GM23338 (cell line): Measurements from ENCODE around the gene PIM3. TPM values are rescaled to one million over a fixed set of nuclear protein-coding genes. Genes with fewer than 3 reads are reported as not detected.

ENCODE experiments used
- CTCF ChIP-seq, 2 experiments: fragments of 200-600 bp in 1 of 2; sonication (generic) in 1 of 2; conservative IDR thresholded peaks; 2 replicates each; pipeline versions ENCODE4 v1.5.1 to v1.6.1; 2016 to 2017; ENCODE audit warnings: antibody characterized with exemption in 2 of 2, low read depth in 2 of 2, mild to moderate bottlenecking in 2 of 2, moderate library complexity in 1 of 2
- EZH2 ChIP-seq: fragments of 200-600 bp; sonication (generic); IDR thresholded peaks from one replicate; pipeline ENCODE4 v1.8.0; 2017; ENCODE audit warnings: antibody characterized with exemption, mild to moderate bottlenecking, low read depth; ENCODE audit not compliant: unreplicated experiment
- EZH2phosphoT487 ChIP-seq: fragments of 200-600 bp; sonication (generic); IDR thresholded peaks from one replicate; pipeline ENCODE4 v1.8.1; 2018; ENCODE audit warnings: antibody characterized with exemption; ENCODE audit not compliant: unreplicated experiment
- JUNB ChIP-seq: IDR thresholded peaks from one replicate; pipeline ENCODE4 v1.6.1; 2016; ENCODE audit warnings: antibody characterized with exemption; ENCODE audit not compliant: unreplicated experiment
- NANOG ChIP-seq: IDR thresholded peaks from 2 replicates; pipeline ENCODE4 v1.6.1; 2016; ENCODE audit warnings: antibody characterized with exemption, borderline replicate concordance
- ZNF114 ChIP-seq: fragments of 250-450 bp; sonication (Bioruptor Pico); IDR thresholded peaks from 2 replicates; pipeline ENCODE4 v1.5.0; 2020; ENCODE audit warnings: mild to moderate bottlenecking, moderate library complexity
- ZNF331 ChIP-seq: fragments of 250-450 bp; sonication (Bioruptor Pico); IDR thresholded peaks from 2 replicates; pipeline ENCODE4 v1.5.0; 2020; ENCODE audit warnings: low read depth, mild to moderate bottlenecking, moderate library complexity
- polyA plus RNA-seq: library from polyadenylated mRNA; unstranded; fragments of >200 nt; fragmentation: Nextera tagmentation; extraction: Ambion mirVana; gene quantifications from 2 replicates; pipeline ENCODE4 v1.2.1, GENCODE V29; 2016
- total RNA-seq: library from RNA; depleted of rRNA; stranded (reverse); fragments of >200 nt; shearing (Covaris generic); gene quantifications from 2 replicates; pipeline ENCODE4 v1.2.3, GENCODE V29; 2014
- TF ChIP-seq, protein P1 (sequence below): fragments of 250-450 bp; sonication (Bioruptor Pico); IDR thresholded peaks from 2 replicates; pipeline ENCODE4 v1.5.0; 2020; ENCODE audit warnings: mild to moderate bottlenecking, moderate library complexity

The PIM3 gene
- total and polyA plus RNA-seq, 2 experiments from 2014 or later, result 17.7 to 37.3 TPM

- TF ChIP-seq, protein P1, sequence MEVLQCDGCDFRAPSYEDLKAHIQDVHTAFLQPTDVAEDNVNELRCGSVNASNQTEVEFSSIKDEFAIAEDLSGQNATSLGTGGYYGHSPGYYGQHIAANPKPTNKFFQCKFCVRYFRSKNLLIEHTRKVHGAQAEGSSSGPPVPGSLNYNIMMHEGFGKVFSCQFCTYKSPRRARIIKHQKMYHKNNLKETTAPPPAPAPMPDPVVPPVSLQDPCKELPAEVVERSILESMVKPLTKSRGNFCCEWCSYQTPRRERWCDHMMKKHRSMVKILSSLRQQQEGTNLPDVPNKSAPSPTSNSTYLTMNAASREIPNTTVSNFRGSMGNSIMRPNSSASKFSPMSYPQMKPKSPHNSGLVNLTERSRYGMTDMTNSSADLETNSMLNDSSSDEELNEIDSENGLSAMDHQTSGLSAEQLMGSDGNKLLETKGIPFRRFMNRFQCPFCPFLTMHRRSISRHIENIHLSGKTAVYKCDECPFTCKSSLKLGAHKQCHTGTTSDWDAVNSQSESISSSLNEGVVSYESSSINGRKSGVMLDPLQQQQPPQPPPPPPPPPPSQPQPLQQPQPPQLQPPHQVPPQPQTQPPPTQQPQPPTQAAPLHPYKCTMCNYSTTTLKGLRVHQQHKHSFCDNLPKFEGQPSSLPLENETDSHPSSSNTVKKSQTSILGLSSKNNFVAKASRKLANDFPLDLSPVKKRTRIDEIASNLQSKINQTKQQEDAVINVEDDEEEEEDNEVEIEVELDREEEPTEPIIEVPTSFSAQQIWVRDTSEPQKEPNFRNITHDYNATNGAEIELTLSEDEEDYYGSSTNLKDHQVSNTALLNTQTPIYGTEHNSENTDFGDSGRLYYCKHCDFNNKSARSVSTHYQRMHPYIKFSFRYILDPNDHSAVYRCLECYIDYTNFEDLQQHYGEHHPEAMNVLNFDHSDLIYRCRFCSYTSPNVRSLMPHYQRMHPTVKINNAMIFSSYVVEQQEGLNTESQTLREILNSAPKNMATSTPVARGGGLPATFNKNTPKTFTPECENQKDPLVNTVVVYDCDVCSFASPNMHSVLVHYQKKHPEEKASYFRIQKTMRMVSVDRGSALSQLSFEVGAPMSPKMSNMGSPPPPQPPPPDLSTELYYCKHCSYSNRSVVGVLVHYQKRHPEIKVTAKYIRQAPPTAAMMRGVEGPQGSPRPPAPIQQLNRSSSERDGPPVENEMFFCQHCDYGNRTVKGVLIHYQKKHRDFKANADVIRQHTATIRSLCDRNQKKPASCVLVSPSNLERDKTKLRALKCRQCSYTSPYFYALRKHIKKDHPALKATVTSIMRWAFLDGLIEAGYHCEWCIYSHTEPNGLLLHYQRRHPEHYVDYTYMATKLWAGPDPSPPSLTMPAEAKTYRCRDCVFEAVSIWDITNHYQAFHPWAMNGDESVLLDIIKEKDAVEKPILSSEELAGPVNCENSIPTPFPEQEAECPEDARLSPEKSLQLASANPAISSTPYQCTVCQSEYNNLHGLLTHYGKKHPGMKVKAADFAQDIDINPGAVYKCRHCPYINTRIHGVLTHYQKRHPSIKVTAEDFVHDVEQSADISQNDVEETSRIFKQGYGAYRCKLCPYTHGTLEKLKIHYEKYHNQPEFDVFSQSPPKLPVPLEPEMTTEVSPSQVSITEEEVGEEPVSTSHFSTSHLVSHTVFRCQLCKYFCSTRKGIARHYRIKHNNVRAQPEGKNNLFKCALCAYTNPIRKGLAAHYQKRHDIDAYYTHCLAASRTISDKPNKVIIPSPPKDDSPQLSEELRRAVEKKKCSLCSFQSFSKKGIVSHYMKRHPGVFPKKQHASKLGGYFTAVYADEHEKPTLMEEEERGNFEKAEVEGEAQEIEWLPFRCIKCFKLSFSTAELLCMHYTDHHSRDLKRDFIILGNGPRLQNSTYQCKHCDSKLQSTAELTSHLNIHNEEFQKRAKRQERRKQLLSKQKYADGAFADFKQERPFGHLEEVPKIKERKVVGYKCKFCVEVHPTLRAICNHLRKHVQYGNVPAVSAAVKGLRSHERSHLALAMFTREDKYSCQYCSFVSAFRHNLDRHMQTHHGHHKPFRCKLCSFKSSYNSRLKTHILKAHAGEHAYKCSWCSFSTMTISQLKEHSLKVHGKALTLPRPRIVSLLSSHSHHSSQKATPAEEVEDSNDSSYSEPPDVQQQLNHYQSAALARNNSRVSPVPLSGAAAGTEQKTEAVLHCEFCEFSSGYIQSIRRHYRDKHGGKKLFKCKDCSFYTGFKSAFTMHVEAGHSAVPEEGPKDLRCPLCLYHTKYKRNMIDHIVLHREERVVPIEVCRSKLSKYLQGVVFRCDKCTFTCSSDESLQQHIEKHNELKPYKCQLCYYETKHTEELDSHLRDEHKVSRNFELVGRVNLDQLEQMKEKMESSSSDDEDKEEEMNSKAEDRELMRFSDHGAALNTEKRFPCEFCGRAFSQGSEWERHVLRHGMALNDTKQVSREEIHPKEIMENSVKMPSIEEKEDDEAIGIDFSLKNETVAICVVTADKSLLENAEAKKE (CRISPR knock-in tag), result no peak
- TF ChIP-seq EZH2phosphoT487 (no peak), EZH2 (no peak), JUNB (no peak), CTCF (conservative IDR thresholded peaks at IDR 0.05; ENCODE audit: low read depth in 2 of 2) (no peak), NANOG (no peak), ZNF114 (no peak), ZNF331 (CRISPR knock-in tag) (no peak)
These were observed 42.3 kb upstream of the PIM3 start, which contains the start of the genes ALG12 and CRELD2 (continued) for GRCh38 chr22:49917974-49918910.
